ENCODE results near the gene RFC4.
"Not testable (repeated sequence)": the region's sequence is repeated elsewhere in the genome, so short reads cannot be mapped to it uniquely, and the experiment has no call there.

Gene RFC4

DNA sequence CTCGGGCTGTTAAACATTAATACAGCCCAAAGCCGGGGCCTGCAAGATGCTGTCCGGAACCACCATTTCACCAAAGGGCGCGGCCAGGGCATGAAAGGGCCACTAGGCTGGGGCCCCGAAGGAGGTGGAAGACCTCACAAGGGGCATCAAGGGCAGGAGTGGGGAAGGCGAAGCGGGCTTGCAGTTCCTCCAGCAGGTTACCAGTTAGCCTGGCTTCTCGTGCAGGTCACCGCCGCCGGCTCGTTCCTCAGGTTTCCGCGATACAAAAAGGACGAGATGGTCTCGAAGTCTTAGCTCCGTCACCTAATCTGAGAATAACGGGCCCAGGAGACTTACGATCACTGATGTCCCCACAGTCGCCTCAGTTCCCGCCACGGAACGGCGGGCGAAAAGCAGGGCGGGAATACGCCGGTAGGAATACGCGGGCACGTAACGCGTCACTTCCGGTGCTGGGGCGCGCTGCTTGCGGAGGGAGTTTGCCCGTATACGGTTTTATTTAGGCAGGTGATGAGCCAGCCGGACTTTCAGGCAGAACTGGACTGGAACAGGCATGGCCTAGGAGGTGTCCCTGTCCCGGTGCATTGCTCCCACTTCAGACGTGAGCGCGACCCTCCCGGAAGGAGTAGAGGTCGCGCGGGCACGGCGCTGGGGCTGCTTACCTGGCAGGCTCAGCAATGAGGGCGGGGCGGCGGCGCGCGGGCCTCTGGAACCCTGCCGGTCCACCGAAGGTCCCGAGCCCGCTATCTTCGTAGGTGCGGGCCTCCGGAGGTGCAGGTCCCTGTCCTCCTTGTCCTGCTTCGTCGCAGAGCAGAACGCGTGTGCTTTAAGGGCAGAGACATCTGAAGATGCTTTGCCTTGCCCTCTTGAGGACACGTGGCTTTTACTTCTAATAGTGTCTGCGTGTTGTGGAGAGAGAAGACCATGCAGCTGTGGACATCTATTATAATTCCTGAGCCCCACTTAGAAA, at the start of gene RFC4:
TSS of gene RFC4 (minus strand) at position 394 of the 967 bp plus-strand sequence. CDS start 1,769 bp downstream, outside the sequence.
- DNase-seq, result peak; percentile 65 to 75 (median 70)

DNA sequence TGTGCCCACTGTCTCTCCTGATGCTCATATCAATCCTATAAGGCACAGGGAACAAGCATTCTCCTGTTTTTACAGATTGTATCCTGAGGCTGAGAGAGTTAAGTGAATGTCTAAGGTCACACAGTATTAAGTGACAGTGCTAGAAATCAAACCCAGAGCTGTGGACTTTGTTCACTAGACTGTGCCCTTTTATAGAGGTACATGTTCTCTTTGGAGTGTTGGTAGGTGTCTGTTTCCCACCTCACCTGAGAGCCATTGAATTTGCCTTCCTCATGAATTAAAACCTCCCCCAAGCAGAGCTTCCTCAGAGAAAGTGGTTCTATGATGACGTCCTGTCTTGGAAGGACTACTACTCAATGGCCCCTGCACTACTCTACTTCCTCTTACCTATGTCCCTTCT, 48.7 kb upstream of the RFC4 start:
- DNase-seq, result no peak

DNA sequence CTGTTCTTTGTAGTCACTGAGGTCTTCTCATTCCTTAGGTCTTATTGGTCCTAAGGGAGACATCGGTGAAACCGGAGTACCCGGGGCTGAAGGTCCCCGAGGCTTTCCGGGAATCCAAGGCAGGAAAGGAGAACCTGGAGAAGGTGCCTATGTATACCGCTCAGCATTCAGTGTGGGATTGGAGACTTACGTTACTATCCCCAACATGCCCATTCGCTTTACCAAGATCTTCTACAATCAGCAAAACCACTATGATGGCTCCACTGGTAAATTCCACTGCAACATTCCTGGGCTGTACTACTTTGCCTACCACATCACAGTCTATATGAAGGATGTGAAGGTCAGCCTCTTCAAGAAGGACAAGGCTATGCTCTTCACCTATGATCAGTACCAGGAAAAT, 47.9 kb upstream of the RFC4 start:
- DNase-seq, result no peak

GRCh38 chr3:186852994-186853393, 46.7 kb upstream of the RFC4 start:
- no peak for DNase-seq

GRCh38 chr3:186851835-186852234, 45.6 kb upstream of the RFC4 start:
- not testable (repeated sequence) for DNase-seq

GRCh38 chr3:186849374-186849975, 43.2 kb upstream of the RFC4 start:
- no peak for DNase-seq

DNA sequence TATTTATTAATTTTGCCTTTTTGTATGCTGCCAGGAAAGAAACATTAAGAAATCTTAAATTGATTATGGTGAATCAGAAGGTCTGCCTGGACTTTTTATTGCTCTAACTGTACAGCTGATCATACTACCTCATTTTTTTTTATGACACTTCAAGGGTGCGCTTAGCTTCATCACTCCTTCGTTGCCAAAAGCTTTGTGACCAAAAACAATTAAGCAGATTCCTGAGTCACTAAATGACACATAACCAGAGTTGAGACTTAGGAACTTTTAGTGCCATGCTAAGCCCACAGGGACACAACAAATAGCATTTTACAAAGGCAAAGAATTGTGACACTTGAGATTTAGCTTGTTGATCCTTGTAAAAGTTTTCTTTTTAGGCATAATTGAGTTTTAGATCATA, 41.2 kb upstream of the RFC4 start:
- no peak for DNase-seq

DNA sequence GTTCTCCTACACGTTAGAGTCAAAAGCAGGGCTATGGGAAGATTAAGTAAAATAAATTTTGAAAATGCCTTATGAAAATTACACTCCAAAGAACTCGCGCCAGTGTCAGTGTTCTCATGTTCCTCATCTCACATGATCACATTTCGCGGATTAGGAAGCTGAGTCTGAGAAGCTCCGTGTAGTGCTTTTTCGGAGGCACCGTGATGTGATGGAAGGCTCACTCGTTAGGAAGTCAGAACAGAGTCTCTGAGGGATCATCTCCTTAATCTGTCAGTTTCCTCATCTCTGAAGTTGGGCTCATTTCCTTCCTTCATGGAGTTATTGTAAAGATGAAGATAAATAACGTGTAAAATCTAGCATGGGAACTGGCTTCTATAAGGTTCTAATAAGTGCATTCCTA, 39.5 kb upstream of the RFC4 start:
- DNase-seq, result no peak

GRCh38 chr3:186844908-186845307, 38.6 kb upstream of the RFC4 start:
- no peak for DNase-seq

GRCh38 chr3:186843039-186843432, 36.8 kb upstream of the RFC4 start:
- DNase-seq, result no peak

DNA sequence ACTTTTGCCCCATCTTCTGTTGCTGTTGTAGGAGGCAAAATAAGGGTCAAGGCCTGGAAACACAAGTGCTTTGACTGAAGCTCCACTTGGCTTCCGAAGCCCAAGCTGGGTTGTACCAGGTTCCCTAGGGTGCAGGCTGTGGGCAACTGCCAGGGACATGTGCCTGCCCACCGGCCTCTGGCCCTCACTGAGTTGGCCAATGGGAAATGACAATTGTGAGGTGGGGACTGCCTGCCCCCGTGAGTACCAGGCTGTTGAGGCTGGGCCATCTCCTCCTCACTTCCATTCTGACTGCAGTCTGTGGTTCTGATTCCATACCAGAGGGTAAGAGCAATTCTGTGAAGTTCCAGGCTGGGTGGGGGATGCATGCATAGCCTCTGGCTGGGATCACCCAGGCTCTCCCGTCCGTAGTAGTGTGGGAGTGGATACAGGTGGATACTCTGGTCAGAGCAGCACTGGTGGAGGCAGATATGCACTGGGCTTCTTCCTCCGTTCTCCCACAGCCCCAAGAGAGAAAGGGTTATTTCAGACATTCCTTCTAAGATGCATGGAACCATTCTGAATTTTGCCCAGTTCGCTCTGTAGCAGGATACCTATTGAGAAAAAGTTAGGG, 36.2 kb upstream of the RFC4 start, which contains the start of gene ADIPOQ:
TSS of gene ADIPOQ (plus strand) at position 285 of the 613 bp plus-strand sequence. CDS start 10,349 bp downstream, outside the sequence.
- DNase-seq, result no peak

DNA sequence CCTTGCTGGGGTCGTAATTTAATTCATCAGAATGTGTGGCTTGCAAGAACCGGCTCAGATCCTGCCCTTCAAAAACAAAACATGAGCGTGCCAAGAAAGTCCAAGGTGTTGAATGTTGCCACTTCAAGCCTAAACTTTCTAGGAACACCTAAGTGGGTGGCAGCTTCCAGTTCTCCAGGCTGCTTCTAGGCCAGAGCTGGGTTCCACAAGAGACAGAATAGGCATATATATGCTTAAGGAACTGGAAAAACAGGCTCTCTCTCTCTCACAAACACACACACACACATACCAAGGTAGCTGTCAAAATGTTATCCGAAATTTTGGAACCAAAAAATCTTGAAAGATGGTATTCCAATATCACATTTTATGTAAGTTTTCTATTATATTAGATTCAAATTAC, 35.3 kb upstream of the RFC4 start:
- DNase-seq, result no peak

GRCh38 chr3:186839874-186840641, 33.8 kb upstream of the RFC4 start:
- DNase-seq, result no peak

GRCh38 chr3:186832276-186832675, 26.0 kb upstream of the RFC4 start:
- DNase-seq, result no peak

- DNase-seq, result no peak
Measured at GRCh38 chr3:186831798-186832197, 25.5 kb upstream of the RFC4 start.

- no peak for DNase-seq
Measured at GRCh38 chr3:186828340-186828739, 22.1 kb upstream of the RFC4 start.

DNA sequence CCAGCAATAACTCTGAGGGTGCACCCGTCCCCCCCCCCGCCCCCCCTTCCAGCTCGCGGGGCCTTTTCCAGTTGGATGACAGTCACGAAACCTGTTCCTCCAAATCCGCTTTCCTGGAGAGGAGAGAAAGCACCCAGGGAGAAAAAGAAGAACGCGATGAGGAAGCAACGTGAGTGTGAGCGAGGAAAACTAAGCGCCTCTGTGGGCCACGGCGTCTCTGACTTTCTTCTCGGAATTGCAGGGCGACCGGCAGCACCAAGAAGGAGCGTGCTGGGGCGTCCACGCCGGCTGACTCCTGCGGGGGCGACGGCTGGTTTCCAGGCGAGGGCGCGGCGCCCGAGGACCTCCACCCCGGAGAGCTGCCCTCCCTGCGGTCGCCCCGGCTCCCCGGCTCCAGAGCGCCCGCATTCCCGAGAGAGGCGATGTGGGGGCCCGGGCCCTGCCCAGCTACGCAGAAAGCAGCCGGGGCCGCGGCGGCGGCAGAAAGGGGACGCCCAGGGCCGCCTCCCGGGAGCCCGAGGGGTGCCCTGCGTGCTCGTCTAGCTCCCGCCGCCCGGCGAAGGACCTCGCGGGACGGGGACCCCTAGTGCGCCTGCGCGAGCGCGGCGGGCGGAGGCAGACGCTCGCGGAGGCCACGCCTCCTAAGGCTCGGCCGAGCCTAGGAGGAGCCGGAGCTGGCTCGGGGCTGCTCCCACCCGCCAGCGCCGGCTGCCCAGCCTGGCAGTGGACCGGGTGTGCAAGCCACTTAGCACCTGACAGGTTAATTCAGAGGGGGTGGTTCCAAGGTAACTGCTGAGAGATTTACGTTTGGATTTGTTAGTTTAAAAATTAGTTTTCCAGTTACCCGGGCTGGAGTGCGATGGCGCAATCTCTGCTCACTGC, 20.9 kb upstream of the RFC4 start:
- peak; percentile 59 to 77 (median 72) for DNase-seq

GRCh38 chr3:186826410-186826975, 20.2 kb upstream of the RFC4 start:
- no peak for DNase-seq

GRCh38 chr3:186825872-186826409, 19.7 kb upstream of the RFC4 start:
- no peak for DNase-seq

GRCh38 chr3:186825294-186825821, 19.1 kb upstream of the RFC4 start:
- DNase-seq, result no peak

Data from activated CD4-positive, CD25-positive, alpha-beta regulatory T cell (primary cell).